ENCODE results near the gene WDPCP.
"Not testable (repeated sequence)": the region's sequence is repeated elsewhere in the genome, so short reads cannot be mapped to it uniquely, and the experiment has no call there.

Gene WDPCP

DNA sequence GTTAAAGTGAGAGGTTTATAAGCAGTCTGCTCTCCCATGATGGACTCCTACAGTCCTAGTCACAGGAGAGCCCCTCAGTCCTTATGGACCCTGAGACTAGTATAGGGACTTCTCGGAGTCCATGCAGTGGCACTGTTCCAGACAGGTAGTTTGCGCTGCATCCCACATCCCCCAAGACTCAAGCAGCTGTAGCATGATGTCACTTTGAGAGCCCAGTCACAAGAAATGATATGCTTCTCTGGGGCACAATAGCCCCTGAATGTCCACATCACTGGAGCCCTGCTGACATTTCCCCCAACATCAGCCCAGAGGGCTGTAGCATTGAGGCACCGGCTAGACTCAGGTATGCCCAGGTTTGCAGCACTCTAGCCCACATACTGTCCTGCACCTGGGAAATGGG is 317.6 kb downstream of the WDPCP start:
- no peak for DNase-seq (ENCODE audit: low read depth in 1 of 2, low spot score in 1 of 2)

DNA sequence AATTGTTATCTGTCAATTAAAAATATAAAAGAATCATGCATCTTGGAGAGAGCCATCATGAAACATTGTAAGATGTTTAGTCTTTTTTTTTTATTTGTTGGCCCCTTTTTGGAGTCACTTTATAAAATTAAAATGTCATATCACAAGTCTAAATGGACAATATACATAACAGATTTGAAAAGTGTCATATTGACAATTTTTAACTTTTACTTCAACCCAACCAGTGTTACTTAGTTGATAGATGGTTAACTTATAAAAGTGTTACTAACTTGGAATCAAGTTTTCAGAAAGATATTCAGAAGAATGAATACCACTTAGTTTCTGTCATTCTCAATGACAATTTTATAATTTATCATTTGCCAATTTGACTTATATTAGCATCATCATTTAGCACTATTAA is 319.3 kb downstream of the WDPCP start:
- DNase-seq (ENCODE audit: low read depth in 1 of 2, low spot score in 1 of 2) = no peak

DNA sequence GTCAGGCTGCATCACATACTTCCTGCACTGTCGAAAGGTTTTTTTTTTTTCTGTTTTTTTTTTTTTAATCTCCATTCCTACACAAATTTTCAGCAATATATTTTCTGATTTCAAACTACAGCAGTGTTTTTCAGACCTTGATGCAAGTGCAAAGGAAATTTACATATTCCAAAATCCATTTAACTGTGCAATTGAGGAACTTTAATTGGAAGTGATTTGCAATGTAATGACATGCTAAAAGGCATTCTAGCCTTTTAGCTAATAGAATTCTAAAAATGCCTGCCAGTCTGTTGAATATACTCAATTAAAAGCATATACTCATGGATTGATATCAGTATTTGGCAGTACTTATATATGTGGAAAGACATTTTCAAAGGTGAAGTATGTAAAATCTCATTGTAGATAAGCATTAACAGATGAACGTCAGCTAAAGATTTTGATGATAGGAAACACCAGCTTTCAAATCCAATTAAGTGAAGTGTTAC is 327.1 kb downstream of the WDPCP start:
- DNase-seq (ENCODE audit: low read depth in 1 of 2, low spot score in 1 of 2) = no peak

DNA sequence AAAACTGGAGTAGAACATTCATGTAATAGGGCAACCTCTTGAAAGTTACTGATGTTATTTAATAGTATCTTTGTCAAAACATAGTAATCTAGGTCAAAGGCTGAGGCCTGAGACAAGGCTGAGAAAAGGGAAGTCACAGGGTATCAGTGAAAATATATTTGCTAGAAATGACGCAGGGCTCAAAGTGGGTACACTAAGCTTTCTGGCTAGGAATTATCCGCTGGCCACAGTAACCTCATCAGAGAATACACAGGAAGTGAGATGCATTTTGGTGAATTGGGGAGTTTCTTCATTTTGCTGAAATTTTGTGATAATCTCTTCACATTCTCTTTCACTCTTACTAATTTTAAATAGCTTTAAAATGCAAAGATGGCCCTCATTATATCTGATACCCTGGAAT is 330.8 kb downstream of the WDPCP start:
- DNase-seq (ENCODE audit: low read depth in 1 of 2, low spot score in 1 of 2) = no peak

DNA sequence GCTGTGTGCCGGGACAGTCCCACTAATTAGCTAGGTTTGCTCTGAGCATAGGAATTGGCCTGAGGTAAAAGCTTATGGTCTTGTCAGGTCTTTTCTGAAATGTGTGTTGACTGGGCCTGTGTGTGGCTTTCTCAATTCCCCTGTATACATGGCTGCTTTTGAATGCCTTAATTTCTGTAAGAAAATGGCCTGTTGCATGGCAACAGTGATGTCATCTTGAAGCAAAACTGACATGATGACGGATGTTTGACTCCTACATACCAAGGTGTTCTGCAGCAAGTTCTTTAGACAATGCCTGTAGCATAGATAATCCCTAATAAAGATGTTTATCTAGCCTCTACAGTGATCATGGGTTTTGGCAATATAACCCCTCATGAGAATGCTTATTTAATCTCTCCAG is 339.1 kb downstream of the WDPCP start:
- DNase-seq (ENCODE audit: low read depth in 1 of 2, low spot score in 1 of 2) = no peak

DNA sequence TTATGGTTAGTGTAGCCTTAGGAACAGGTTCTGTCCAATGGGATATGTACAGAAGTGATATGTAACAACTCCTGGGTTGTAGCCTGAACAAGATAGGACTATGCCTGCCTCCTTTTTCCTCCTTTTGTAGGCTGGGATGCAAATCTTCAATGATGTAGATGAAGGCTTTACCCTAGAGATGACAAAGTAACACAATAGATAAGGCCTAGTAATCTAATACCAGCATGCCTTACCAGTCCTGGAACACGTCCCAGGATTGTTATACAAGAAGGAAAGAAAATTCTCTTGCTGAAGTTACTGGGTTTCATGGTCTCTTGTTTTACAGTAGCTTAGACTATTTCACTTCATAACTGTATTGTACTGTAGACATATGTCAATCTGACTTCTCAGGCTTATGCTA is 345.5 kb downstream of the WDPCP start:
- DNase-seq (ENCODE audit: low read depth in 1 of 2, low spot score in 1 of 2) = no peak

DNA sequence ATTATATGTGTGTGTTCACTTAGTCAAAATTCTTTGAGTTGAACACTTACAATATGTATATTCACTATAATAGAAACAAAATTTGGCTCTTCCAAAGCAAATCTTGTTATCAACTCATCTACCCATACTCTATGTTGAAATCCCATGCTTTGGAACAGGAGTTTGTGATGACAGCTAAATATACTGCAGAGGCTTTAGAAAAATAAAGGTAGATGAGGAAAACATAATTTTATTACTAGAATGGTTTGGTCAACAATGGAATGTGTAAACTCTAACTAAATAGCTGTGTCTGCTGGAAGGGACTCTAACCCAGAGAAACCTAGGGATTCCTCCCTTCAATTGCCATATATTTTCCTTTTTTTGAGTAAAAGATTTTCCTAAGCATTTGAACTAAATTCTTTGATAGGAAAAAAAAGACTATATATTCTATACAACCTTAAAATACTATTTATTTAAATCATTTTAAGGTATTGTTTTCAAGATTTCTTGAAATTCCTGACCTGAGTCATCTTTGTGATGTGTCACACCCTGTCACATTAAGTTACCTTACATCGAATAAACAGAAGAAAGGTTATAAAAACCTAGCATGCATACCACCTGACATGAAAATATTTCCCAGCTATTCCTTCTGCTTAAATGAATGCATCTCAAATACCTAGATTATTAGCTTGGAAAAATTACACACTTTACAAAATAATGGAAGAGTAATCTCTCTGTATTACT is 362.2 kb downstream of the WDPCP start:
- no peak for DNase-seq (ENCODE audit: low read depth in 1 of 2, low spot score in 1 of 2)

DNA sequence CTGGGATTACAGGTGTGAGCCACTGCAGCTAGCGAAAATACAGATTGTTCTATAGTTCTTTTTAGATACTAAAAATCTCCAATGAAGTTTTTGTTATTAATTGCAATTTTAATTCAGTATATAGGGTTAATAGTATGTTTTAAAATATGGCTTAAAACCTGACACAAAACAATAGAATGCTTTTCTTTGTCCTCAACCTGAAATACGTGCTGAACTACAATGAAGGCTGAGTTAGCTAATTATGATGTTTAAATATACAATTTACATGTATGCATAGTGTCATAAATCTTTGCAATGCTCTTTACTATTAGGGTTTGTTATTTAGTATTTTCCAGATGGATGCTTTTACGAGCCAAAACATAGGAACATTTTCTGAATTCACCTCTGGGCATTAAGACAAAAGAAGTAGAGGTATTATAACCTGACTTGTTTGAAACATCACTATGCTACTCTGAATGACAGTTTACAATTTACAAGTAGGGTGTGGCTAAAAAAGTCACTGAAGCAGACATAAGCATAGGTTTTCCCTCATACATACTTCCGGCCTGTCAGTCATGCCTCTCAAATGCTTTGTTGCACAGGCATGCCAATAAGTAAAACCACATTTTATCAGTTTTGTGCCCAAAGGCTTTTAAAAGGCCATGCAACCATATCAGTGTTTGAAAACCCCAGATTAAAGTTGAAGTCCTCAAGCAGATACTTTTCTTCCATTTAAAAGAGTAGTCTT is 369.3 kb downstream of the WDPCP start:
- no peak for DNase-seq (ENCODE audit: low read depth in 1 of 2, low spot score in 1 of 2)

DNA sequence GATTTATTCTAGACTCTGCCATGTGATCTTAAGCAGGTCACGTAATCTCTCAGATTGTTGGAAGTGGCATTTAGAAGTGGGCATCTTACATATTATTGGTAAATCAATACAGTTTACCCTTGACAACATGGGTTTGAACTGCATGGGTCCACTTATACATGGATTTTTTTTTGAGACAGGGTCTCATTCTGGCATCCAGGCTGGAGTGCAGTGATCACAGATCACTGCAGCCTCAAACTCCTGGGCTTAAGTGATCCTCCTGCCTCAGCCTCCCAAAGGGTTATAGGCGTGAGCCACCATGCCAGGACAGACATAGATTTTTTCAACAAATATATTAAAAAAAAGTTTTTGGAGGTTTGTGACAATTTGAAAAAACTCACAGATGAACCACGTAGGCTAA is 393.0 kb downstream of the WDPCP start:
- DNase-seq (ENCODE audit: low read depth in 1 of 2, low spot score in 1 of 2) = no peak

DNA sequence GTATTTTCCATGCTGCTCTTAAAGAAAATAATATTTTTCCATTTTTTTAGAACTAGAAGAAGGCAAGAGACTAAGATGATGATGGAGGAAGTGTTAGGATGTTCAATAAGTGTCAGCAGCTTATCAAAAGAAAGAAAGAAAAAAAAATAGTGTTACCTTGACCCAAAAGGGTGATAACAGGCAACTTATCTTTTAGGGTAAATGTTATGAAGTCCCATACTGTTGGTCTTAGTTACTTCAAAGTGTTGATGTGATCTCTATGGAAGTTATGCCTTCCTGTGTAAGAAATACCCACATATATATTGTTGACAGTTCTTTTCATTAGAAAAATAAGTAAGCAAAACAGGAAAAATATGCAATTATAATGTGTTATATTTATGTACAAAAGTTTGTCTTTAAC is 394.1 kb downstream of the WDPCP start:
- no peak for DNase-seq (ENCODE audit: low read depth in 1 of 2, low spot score in 1 of 2)

DNA sequence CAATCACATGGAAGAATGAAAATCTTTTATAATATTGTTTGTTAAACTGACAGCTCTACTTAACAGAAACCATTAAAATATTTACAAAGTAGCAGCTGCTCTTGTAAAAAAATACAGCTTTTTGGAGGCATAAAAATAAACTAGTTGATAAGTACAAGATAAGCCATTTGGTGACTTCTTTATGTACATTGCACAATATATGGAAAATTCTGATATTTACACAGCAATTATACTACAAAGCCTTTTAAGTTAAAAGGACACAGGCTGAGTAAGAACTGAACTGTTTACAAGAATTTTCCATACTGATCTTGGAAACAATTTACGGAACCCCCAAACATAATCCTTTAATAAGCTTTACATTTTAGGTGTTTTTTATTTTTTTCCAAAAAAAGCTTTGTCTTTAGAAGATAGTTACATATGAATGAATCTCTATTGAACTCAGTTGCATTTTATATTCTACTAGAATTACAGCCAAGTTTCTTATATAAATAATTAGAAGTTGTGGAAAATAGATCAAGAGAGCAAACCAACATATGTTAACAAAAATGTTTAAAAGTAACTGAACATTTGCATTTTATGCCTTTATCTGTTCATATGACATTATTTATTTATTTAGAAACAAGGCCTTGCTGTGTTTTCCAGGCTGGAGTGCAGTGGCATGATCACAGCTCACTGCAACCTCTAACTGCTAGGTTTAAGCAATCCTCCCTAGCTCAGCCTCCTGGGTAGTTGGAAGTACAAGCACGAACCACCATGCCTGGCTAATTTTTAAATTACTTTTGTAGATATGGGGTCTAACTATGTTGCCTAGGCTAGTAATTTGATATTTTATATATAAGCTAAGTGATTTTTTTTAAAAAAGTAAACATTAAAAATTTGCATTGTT is 395.1 kb downstream of the WDPCP start:
- DNase-seq (ENCODE audit: low read depth in 1 of 2, low spot score in 1 of 2) = no peak

DNA sequence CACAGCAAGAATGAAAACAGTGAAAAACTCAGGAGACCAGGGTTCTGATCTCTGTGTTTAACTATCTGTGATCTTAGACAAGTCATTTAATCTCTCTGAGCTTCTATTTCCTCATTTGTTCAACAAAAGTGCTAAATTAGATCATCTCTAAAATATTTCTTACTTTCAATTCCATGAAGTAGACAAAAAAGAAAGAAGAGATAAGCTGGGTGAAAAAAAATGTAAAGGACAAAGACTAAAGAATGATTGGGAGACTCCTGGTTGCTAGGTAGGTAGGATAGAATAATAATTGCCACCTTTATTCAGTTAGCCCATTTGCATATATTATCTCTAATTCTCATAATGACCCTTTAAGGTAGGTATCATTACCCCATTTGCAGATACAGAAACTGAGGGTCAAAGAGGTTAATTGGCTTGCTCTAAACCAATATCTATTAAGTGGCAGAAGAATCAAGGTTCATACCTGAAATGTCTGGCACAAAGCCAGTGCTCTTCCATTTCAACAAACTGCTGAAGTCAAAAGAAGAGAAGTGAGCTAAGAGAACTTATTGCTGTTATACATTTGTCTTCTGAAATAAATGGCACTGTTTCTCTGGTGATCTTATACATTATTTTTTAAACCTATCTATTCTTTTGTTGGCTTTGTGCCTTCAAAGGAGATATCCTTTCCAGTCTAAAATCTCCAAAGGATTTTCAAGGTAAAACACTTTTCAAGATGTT is 395.9 kb downstream of the WDPCP start:
- DNase-seq (ENCODE audit: low read depth in 1 of 2, low spot score in 1 of 2) = no peak

DNA sequence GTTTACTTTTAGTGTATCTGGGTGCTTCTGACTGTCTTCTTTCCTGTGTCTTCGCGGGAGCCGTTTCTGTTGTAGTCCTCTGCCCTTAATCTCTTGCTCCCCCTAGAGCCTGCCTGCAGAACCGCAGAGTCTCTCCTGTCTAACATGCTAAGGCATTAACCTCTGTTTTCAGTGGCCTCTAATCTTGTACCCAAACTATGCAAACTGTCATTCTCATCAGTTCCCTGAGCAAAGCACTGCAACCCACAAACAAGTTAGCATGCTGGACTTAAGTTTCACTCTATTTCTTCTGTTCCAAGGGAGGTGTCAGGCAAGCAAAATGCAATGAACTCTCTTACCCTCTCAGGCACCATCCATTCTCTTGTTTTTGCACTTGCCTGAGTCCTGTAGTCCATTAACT is 399.3 kb downstream of the WDPCP start:
- no peak for DNase-seq (ENCODE audit: low read depth in 1 of 2, low spot score in 1 of 2)

DNA sequence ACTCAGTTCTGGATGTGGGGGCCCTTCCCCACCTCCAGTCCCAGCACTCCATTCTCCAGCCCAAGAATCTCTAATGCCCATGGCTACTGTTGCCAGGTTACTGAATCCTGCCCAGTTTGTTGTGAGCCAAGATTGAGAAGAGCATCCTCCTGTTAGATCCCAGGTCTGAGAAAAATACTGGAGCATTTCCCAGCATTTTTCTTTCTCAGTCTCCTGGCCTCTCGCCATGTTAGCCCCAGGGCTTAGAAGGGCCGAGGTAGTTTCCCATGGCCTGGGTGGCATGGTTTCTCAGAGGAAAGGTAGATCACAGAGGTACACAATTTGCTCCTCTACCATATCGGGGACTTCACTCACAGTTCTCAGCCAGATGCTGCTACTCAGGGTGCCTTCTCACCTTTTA is 401.9 kb downstream of the WDPCP start:
- DNase-seq (ENCODE audit: low read depth in 1 of 2, low spot score in 1 of 2) = no peak

DNA sequence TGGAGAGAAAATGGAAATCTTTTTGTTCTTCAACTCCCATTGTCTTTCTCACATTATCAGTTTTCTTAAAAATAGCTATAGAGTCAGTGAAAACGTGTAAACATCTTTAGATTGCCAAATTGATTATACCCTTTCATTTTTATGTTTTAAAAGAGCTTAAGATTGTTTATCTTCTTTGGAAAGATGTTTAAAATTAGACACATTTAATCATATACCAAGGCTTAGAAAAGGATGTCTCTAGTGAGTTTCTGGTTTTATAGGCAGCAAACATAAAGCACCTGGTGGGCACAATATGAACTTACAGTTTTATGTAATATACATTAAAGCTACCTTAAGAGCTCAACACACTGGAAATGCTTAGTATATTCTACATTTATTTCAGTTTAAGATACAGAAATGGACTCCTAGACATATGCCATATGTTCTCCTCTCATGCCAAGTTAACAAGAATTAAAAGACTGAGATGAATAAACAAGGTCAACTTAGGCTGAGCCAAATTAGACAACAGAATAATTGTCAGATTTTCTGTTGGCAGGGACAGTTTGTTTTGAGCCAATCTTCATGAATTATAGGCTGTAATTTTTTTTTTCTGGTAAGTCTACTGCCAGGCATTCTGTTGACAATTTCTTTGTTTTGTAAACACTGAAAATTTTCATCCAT is 425.0 kb downstream of the WDPCP start:
- DNase-seq (ENCODE audit: low read depth in 1 of 2, low spot score in 1 of 2) = no peak

DNA sequence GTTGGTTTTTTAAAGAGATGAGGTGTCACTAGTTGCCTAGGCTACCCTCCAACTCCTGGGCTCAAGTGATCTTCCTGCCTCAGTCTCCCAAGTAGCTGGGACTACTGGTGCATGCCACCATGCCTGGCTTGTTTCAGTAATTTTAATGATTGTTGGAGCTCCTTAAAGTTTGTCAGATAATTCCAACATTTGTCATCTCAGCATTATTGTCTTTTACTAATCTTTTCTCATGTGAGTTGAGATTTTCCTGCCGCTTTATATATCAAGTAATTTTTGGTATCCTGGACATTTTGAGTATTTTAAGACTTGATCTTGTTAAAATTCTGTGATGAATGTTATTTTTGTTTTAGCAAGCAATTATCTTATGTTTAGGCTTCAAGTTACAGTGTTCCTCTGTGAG is 429.0 kb downstream of the WDPCP start:
- DNase-seq (ENCODE audit: low read depth in 1 of 2, low spot score in 1 of 2) = no peak

DNA sequence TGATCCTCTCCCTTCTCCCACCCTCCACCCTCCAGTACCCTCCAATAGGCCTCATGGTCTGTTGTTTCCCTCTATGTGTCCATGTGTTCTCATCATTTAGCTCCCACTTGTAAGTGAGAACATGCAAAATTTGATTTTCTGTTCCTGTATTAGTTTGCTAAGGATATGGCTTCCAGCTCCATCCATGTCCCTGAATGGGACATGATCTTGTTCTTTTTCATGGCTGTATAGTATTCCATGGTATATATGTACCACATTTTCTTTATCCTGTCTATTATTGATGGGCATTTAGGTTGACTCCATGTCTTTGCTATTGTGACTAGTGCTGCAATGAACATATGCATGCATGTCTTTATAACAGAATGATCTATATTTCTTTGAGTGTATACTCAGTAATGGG is 451.6 kb downstream of the WDPCP start:
- DNase-seq (ENCODE audit: low read depth in 1 of 2, low spot score in 1 of 2) = not testable (repeated sequence)

DNA sequence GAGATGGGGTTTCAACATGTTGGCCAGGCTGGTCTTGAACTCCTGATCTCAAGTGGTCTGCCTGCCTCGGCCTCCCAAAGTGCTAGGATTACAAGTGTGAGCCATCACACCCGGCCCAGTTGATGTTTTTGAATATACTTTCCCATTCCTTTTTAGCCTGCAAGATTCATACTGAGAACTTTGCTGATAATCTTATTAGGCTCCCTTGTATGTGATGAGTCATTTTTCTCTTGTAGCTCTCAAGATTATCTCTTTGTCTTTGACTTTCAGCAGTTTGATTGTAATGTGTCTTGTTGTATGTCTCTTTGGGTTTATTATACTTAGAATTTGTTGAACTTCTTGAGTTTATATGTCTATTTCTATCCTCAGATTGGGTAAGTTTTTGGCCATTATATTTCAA is 456.3 kb downstream of the WDPCP start:
- no peak for DNase-seq (ENCODE audit: low read depth in 1 of 2, low spot score in 1 of 2)

DNA sequence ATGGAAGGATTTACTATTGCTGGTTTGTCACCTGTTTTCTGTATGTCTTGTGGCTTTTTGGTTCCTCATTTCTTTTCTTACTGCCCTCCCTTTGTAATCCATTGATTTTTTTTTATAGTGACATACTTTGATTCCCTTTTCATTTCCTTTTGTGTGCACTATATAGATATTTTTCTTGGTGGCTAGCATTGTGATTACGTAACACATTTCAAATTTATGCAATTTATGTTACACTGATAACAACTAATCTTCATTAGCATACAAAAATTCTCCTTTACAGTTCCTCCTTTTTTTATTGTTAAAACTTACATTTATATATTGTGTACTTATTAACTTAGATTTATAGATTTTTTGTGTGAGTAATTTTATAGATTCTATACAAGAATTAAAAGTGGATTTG is 457.1 kb downstream of the WDPCP start:
- no peak for DNase-seq (ENCODE audit: low read depth in 1 of 2, low spot score in 1 of 2)

DNA sequence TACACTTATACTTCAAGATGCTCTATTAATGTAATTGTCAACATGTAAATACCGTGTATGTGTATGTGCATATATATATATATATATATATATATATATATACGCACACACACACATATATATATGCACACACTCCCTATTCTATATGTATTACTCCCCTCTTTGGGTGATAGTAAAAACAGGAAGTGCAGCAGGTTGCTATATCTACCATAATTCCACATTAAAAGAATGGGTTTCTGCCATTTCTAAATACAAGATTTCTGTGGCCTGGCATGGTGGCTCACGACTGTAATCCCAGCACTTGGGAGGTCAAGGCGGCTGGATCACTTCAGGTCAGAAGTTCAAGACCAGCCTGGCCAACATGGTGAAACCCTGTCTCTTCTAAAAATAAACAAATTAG is 460.7 kb downstream of the WDPCP start:
- DNase-seq (ENCODE audit: low read depth in 1 of 2, low spot score in 1 of 2) = no peak

DNA sequence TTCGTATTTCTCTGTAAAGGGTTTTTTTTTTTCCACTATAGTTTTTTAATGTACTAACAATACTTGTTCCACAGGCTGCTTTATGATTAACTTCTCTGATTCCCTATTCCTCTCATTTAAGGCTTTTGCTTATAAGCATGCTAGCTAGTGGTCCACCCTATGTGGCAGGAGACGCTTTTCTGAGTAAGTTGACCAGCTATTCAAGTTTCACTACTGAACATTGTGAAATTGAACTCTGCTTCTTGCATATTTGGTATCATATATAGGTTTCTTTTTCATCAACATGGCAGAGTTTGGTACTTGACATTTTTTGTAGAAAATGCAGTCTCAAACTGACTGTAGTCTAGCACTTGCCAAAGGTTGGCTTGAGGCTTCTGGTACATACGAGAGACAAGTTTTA is 463.4 kb downstream of the WDPCP start:
- no peak for DNase-seq (ENCODE audit: low read depth in 1 of 2, low spot score in 1 of 2)

Measured in activated T-helper 1 cell treated with anti-CD3 and anti-CD28 coated beads, Interleukin-2, amount 50 U/mL, for 16 hours (primary cell).